HG02763 (cell line): ENCODE data around the gene IL16.
A peak's percentile ranks its signal among the peaks of the same experiment; 100 is the strongest.

Experiments
- ATAC-seq: cut with Tn5 transposase; IDR thresholded peaks from one replicate; pipeline ENCODE4 v1.9.1; 2021; ENCODE audit warnings: mild to moderate bottlenecking, moderate library complexity; ENCODE audit not compliant: unreplicated experiment

Gene IL16

GRCh38 chr15:81273200-81273599 is 76.5 kb downstream of the IL16 start:
- ATAC-seq = no peak

DNA sequence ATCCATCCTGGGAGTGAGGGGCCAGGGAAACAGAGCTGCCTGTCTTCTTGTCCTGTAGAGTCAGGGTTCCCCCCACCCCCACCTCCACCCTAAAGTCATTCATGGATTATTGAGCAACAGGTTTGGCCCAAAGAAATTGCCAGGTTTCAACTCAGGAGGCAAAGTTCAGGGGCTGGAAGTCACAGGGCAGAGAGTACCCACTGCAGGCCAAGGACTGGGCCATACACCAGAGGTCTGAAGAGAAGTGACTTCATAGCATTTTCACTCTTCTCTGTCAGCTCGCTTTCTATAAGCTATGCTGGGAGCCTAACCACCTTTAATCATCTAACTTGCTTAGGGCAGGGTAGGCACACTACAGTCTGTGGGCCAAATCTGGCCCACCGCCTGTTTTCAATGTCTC is 77.2 kb downstream of the IL16 start:
- ATAC-seq = no peak

- no peak for ATAC-seq
These were observed 77.6 kb downstream of the IL16 start for GRCh38 chr15:81274255-81274654.

- peak; percentile 75 for ATAC-seq
These were observed 78.4 kb downstream of the IL16 start for GRCh38 chr15:81274931-81275707.

DNA sequence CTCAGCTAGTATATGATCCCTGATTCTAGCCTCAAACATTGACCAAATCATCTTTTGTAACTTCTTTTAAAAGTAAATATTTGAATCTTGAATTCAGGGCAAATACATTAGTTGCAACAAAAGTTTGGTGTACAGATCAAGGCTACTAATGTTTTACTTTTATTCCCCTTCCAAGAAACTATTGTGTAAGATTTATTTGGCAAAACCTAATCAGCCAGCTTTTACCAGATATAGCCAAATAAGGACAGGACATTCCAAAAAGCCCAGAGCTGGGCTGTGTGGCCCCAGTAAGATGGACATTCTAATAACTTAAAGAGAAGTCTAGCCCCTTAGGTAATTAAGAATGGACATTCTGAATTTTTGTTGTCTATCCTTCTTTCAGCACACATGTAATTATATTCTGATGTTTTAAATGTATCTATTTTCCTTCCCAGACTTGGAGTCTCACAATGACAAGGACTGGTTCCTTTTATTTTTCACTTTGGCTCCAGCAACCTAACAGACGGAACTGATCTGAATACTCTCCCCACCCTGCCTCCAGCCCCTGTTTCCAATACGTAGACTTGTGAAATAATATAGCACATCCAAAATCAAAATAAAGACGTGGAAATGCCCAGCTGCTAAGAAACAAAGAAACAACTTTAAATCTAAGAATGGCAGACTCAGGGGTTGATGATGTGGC is 79.2 kb downstream of the IL16 start:
- ATAC-seq = no peak

- ATAC-seq = no peak
These were observed 80.3 kb downstream of the IL16 start for GRCh38 chr15:81276967-81277366.

DNA sequence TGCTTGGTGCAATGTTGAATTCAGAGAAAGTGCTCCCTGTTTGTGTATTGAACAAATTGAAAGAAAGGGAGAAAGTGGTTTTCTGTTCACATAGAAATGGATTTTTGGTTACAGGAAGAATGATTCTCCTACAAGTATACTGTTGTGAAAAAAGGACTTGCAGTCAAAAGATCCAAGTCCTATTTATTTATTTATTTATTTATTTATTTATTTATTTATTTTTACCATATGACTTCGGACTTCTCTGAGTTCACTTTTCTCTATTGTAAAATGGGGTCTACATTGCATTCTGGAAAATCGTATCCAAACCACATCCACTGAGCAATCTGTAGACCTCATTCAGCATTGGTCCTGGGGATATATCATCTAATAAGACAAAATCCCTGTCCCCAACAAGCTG is 81.2 kb downstream of the IL16 start:
- ATAC-seq = no peak

DNA sequence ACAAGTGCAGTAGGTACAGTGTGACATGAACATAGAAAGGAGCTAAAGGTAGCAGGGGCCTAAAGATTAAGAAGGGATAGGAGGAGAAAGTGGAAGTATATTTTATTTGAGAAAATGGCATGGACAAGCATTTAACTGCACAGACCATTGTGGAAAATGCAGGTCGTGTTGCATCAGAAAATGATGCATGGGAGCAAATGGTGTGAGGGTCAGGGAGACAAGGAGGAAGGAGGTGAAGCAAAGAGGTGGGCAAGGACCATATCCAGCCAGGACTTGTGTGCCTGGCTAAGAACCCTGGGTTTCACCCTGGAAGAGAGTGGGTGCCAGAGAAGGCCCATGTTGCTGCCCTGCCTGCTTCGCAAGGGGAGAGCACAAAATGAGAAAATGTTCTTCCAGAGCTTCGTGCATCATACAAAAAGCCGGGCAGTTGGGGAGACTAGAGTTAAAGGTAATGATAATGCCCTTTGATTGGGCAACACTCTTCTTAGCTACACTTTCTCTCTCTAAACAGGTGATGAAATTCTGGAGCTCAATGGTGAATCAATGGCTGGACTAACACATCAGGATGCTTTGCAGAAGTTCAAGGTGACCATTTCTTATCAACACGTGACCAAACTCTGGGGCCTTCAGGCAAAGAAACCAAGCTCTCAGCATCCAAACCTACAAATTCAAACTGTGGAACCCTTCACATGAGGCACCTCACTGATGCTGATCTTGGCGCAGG is 81.8 kb downstream of the IL16 start:
- ATAC-seq = no peak

DNA sequence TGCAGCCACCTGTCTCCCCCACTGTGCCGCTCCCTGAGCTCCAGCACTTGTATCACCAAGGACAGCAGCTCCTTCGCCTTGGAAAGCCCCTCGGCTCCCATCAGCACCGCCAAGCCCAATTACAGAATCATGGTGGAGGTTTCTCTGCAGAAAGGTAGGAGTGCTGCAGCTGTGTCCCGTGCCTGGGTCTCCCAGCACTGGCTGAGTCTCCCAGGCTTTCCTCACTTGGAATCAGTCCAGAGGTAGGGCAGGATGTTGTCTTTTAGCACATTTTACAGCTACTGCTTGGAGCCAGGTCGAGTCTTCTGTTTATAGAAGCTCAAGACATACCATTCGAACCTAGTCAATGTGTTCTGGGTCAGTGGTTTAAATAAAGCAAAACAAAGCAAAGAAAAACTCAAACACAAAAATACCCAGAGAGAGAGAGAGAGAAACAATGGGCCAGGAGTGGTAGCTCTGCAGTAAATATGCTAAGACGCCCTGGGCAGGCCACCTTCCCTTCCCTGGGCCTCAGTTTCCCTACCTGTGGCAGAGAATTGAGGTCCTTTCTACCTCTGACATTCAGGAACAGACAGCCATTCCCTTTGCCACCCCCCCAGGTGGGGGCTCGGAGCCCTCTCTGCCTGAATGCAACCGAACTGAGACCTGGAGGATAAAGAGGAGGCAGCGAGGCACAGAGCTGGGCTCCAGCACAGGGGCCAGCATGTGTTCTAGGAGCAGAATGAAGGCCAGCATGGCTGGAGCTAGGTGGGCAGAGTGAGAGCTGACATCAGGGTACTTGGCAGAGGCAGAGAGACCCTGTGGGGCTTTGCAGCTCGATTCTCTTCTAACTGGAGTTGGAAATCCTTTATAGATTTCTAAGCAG is 83.2 kb downstream of the IL16 start:
- ATAC-seq = no peak

DNA sequence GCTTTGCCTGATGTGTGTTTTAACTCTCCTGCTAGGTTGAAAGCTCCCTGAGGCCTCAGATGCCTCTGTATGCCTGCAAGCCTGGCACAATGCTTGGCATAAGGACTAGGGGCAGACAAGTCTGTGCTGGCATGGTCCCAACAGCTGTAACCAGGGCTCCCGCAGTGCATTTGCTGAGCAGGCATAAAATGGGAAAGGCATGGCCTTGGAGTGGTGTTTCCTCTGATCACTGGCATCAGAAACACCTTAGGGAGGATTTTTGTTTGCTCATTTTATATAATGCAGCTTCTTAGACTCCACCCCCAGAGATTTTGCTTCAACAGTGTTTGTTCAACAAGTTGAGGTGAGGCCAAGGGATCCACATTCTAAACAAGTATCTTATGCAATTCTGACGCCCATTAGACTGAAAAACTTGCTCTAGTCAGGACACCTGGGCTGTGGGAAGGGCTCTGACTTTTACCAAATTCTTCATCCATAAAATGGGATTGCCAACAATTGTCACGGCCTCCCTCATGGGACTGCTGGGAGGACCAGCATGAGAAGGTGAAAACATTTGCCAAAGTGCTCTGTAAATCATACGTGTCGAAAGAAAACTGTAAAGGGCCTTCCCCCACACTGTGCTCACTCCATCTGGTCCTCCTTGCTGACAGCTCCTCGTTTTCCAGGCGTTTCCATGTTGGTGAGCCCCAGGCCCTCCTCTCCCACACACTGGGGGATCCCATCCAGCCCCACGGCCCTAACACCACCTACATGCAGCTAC is 84.2 kb downstream of the IL16 start:
- no peak for ATAC-seq

- ATAC-seq = no peak
These were observed 84.7 kb downstream of the IL16 start for GRCh38 chr15:81281456-81281735.

DNA sequence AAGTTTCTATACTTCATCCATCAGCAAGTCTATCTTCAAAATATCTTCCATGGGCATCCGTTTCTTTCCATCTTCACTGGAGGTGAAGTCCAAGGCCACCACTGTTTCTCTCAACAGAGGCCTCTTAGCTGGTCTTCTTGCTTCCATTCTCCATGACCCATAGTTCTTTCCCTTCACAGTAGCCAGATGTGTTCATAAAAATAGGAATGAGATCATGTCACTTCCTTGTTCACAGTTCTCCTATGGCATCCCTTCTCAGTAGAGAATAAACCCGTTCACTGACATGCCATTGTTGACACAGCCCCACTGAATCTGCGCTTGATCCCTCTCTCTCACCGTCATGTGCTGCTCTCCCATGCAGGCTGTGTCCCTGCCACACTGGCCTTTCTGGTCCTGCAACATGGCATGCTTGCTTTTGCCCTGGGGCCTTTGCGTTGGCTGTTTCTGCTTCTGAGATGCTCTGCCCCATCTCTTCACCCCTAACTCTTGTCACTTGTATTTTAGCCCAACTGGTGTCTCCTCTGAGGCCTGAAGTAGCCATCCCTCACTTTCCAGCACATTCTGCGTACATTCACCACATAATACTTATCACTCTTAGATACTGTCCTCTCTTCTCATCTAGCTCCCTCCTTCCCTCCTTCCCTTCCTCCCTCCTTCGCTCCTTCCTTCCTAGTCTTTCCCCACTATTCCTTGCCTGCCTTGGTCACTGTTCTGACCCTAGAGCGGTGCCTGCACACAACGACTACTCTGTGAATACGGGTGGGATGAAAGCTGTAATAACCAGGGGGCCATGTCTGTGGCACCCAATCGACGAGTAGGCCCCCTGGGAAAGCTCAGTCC is 85.3 kb downstream of the IL16 start:
- ATAC-seq = no peak

- no peak for ATAC-seq
These were observed 85.9 kb downstream of the IL16 start for GRCh38 chr15:81282606-81282895.

GRCh38 chr15:81282911-81283310 is 86.2 kb downstream of the IL16 start:
- no peak for ATAC-seq

DNA sequence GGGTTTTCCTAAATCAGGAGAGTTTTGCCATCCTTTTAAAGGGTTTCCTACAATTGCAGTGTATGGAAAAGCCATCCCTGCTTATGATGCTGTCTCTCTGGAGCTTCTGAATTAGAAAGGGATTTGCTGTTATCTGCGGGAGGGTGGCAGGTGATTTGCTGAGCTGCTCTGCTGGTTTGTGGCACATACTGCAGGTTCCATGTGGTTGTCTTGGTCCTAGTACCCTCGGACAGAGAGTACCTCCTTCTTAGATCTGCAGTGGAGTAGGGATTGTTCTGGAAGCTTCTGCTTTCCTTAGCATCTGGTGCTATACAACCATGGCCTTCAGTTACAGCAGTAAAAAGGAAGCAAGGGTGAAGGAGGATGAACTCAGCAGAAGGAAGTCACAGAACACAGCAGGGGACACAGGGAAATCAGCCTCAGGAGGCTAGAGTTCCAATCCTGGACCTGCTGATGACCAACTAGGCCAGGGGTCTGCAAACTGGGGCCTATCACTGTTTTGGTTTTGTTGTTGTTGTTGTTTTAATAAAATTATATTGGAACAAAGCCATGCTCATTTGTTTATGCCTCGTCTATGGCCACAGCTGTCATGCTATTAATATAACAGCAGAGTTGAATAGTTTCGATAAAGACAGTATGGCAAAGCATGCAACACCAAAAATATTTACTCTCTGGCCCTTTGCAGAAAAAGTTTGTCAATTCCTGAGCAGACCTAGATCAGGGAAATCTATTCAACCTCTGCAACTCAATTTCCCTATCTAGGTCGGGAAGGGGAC is 87.8 kb downstream of the IL16 start:
- no peak for ATAC-seq

- no peak for ATAC-seq
These were observed 88.8 kb downstream of the IL16 start for GRCh38 chr15:81285461-81285860.

GRCh38 chr15:81286621-81287121 is 90.0 kb downstream of the IL16 start:
- no peak for ATAC-seq

DNA sequence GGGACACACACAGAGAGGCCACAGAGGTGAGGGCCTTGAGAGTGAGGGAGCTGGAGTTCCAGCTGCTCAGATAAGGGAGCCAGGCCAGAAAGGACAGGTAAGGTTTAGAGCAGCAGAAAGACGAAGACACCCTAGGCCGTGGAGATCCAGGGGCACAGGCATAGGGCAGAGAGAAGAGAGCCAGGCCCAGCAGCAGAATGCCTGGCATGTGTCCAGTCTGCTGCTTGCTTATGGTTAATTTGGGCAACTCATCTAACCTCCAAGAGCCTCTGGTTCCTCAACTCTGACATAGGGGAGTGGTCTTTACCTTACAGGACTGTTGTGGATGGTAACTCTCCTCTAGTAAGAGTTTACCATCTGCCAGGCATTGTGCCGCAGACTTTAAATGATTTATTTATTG is 91.4 kb downstream of the IL16 start:
- ATAC-seq = no peak

DNA sequence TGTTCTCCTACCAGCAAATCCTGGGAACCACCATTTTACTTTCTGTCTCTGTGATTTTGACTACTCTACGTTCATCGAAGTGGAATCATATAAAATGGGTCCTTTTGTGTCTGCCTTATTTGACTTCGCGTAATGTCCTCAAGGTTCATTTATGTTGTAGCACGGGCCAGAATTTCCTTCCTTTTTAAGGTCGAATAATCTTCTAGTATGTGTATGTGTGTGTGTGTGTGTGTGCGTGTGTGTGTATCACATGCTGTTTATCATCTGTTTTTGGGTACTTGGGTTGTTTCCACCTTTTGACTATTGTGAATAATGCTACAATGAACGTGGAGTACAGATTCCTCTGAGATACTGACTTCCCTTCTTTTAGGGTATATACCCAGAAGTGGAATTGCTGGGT is 91.9 kb downstream of the IL16 start:
- ATAC-seq = no peak
